ENCODE measurements around the gene KCNMA1.
"Not testable (repeated sequence)": the region's sequence is repeated elsewhere in the genome, so short reads cannot be mapped to it uniquely, and the experiment has no call there.

Gene KCNMA1

DNA sequence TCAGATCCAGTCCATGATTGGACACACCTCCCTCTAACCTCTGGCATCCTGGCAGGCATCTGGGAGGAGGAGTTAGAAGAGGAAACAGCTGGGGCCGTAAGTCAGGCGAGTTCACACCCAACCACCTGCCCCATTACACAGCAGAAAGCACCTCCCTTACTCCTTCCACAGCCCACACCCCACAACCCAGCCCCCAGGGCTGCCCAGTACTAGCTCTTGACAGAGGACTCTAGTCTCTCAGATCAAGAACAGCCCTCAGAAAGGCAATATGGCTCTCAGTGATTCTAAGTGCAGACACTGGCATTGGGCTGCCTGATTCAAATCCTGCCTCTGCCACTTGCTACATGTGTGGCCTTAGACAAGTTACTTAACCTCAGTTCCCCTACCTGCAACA, 34.1 kb downstream of the KCNMA1 start:
- DNase-seq = peak; percentile 20 to 70 (median 49)

DNA sequence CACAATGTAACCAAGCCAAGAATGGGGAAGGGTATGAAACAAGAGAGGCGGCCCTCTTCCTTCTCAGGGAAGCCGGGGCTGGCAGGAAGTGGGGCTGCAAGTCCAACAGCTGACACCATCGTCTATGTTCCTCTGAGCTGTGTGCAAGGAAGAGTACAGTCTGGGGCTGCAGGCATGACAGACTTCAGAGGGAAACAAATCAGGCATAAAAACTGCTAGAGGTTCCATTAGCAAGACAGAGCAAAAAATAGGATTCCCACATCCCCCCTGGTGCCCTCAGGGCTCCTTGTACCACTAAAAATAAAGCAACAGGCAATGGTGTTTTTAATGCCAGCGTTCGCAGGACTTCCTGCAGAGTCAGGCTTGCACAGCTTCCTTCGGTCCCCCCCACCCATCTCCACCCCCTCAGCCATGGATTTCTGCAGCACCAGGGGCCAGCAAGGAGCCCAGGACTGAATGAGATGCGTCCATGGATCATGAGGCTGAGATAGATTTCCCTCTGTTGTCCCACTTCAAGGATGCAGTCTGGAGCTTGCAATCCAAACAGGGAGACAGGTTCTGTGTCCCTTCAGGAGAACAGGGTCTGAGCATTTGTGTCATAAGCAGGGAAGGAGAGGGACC, 34.6 kb downstream of the KCNMA1 start:
- DNase-seq = peak; percentile 19 to 71 (median 56)

DNA sequence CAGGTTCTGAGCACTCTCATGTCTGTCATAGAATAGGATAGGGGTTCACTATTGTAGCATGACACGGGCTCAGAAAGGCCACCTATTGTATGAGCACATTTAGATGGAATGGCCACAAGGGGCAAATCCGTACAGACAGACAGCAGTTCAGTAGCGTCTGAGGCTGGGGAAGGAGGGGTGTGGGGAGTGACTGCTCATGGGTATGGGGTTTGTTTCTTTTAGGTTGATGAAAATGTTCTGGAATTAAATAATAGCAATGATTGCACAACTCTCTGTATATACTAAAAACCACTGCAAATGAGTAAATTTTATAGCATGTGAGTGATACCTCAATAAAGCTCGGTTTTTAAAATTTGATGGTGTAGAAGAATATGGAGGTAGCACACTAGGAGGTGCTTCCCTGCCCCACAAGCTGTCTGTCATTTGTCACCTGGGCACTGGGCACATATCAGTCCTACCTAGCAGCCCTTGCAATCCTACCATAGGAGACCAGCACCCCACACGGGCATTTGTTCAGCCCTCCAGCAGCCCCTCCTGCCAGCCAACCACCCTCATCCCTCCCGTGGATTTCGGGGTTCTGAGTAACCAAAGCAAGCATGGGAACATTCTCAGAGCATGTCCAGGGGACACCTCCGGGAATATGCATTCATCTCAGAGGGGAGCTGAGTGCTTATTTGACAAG, 35.2 kb downstream of the KCNMA1 start:
- no peak for DNase-seq

DNA sequence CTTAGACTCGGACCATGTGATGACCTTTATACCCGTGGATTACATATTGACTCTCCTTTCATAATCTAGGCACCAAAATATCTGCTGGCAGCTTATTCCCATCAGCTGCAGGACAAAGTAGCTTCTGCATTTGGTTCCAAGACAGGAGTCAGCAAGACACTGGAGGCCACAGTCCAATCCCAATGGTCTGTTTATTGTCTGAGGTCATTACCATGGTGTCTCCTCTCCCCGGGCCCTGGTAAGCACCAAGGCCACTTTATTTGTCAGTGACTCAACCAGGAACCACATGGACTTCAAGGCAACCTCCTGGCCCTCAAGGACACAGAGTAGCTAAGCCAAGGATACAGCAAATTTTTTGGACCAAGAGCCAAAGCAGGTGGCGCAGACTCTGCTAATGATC, 36.1 kb downstream of the KCNMA1 start:
- DNase-seq = peak in 3 of 4 experiments; percentile 30 to 46 (median 31)

DNA sequence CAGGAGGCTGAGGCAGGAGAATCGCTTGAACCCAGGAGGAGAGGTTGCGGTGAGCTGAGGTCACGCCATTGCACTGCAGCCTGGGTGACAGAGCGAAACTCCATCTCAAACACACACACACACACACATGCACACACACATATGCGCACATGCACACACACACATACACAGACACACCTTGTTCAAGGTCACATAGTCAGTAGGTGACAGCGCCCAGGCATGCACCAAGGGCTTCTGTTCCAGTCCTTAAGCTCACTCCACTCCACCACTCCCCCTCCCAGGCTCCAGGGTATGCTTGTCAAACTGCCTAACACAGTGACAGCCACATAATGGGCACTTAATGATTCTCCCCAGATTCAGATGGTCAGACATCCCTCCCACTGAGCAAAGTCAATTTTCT, 37.0 kb downstream of the KCNMA1 start:
- DNase-seq = no peak

DNA sequence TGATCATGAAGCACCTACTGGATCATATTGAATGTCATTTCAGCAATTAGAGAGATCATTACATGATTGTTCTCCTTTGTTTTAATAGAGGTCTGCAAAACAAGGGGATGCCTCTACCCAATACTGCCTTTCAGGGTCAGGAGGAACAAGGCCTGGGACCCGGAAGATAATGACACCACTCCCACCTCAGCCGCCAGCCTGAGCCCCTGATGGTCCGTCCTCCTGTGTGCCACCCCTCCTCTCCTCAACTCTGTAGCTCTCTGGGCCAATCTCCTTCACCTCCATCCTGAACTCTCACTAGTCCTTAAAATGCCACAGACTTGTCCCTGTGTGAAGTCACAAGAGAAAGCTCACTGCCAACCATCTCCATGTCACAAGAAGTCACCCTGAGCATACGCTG, 38.0 kb downstream of the KCNMA1 start:
- DNase-seq = no peak

DNA sequence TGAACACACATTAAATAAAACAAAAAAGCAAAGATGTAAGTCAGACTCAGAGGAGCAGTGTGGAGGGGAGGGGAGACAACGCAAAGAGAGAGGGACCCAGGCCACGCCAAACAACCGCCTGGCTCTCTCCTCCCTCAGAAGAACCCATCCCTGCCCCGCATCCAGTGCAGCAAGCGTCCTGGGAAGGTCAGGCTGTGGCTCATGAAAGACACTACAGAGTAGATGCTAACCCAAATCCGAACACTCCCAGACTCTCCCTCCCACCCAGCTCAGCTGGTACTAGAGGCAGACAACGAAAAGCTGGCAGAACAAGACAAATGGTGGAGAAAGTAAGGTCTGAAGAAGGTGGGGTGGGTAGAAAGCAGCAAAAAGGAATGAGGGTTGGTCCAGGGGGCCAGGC, 39.0 kb downstream of the KCNMA1 start:
- DNase-seq = no peak

DNA sequence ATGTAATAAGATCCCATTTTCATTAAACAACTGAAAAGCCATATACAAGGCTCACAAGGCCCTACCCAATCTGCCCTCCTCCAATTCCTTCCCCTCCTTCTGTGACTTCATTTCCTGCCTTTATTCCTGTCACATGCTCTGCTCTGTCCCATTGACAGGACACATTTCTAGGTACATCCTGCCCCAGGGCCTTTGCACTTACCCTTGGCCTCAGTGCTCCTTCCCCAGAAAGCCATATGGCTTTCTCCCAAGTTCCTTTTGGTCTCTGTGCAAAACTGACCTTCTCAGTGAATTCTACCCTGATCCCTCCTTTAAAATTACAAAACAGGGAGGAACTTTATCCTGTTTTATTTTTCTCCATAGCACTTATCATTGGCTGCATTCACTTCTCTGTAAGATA, 40.0 kb downstream of the KCNMA1 start:
- DNase-seq = no peak

DNA sequence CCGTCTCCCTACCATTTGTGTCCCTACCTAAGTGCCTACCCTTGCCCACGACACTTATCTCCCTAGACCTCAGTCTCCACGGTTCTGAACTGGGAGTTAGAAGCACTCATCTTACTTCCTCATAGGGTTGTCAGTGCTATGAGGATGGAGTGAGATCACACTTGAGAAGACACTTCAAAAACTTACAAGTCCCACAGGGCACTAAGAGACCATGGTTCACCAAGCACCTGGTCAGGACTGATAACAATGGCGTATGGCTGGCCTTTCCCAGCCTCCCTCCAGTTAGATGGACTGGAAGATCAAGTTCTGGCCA, 43.2 kb downstream of the KCNMA1 start:
- peak in 2 of 4 experiments; percentile 37 to 57 for DNase-seq

DNA sequence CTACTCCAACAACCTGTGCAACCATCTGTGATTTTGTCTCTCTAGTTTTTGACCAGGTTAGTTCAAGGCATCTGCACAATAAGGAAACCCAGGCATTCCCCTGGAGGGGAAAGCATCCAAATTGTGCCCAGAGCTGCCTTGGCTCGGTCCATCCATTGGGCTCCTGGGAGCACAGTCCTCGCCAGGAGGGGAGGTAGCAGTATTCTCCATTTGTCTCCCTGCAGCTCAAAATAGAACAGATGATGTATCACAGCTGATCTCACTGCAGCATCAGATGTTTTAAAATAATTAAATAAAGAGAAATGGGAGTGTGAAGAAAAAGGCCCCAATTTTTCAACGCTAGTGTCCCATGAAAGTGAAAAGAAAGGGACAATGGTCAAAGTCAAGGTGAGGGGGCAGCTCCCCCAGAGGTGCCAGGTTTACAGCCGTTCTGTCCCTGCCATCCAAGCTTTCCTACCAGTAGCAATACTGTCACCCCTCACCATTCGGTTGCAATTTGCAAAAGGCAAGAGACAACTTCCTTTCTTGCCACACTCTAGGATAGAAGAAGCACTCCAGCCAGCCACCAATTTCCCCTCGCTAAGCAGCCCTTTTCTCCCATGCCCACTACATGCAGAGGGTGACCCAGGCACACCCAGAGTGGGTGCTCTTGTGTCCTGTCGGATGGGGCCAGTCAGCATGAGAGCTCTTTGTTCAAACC, 43.7 kb downstream of the KCNMA1 start:
- DNase-seq = peak in 3 of 4 experiments; percentile 37 to 68 (median 62)

DNA sequence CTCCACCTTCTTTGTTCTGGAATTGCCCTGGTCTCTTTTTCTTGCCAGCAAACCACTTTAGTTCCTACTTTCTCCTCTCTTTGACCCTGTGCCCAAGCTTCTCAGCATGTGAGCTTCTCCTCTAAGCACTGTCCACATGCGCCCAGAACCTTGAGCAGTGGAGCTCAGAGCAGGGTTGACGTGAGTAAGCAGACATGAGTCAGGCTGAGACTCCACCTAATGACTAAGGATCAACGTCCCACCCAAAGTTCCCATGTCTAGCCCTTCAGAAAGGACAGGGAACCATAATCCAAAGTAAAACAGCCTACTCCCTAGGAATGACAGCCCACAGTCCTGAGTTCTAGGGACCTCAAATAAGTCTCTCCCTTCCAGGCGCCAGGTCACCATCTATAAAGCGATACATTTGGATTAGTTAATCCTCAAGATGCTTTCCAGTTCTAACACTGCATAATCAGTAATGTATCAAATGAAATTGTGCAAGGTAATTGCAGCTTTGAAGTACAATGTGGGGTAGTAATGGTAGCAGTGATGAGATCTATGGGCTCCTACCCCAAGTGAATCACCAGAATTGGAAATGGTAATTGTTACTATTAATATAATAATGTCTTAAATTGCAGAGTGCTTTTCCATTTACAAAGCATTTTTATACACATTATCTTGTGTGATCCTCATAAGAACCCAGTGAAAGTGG, 44.5 kb downstream of the KCNMA1 start:
- DNase-seq = peak; percentile 19 to 81 (median 70)

DNA sequence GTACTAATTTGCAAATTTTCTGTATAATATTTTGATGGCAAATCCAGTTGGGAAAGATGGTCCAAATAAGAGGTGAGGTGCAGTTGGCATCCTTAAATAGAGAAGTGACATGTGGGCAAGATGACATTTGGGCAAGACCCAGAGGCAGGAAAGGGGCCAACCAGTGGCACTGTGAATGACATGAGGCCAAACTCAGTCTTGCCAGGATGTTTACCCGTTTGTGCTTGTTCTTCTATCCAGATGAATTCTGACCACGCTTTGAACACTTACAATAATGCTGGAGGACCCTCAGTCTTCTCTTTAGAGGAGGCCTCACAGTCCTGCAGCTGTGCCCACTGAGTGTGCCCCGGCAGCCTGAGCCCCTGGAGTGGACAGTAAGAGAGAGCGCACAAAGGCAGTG, 45.1 kb downstream of the KCNMA1 start:
- no peak for DNase-seq

DNA sequence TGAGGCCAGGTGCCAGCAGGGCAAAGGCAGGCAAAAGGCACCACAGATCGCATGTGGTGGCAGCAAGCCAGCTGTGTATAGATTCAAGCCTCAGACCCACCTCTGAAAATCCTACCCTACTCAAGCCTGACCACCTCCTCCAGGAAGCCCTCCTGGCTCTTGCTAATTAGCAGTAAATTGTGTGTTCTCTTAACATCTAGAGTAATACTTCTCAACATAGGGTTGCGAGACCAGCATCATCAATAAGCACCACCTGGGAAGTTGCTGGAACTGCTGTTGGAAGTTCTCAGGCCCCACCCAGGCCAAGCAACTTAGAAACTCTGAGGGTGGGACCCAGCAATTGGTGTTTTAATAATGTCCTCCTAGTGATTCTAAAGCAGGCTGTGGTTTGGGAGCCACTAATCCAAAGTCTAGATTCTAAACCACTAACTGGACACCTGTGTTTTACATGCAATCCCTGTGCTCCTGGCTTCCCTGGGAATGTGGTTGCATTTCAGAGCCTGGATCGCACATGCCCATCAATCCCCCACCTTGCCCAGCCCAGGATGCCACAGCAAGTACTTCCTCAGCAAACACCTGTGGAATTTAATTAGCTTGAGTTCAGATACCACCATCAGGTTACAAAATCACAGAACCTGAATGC, 46.2 kb downstream of the KCNMA1 start:
- no peak for DNase-seq

DNA sequence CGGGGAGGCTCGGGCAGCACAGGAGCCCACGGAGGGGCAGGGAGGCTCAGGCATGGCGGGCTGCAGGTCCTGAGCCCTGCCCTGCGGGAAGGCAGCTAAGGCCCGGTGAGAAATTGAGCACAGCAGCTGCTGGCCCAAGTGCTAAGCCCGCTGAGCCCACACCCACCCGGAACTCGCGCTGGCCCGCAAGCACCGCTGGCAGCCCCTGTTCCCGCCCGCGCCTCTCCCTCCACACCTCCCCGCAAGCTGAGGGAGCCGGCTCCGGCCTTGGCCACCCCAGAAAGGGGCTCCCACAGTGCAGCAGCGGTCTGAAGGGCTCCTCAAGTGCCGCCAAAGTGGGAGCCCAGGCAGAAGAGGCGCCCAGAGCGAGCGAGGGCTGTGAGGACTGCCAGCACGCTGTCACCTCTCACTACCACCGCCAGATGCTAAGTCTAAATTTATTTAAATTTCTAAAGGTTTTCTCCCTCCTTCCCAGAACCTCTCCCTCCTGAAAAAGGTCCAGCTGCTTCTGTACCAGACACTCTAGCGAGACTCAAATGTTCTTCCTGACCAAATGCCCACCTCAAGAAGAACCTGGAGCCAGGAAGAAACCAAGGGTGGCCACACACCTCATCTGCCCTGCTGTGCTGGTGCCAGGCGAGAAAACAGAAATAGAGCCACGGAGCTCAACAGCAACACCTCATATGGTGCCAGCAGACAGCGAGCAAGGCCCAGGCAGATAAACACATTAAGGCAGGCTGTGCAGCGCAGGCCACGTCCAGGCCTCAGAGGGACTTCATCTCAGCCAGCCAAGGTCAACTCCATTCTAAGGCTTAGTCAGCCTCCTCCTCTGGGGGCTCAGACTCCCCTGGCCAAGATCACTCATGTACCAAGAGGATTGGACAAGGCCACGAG, 47.0 kb downstream of the KCNMA1 start:
- no peak for DNase-seq

DNA sequence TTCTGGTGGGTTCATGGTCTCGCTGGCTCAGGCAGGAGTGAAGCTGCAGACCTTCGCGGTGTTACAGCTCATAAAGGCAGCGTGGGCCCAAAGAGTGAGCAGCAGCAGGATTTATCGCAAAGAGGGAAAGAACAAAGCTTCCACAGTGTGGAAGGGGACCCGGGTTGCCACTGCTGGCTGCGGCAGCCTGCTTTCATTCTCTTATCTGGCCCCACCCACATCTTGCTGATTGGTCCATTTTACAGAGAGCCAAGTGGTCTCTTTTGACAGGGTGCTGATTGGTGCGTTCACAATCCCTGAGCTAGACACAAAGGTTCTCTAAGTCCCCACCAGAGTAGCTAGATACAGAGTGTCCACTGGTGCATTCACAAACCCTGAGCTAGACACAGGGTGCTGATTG, 47.9 kb downstream of the KCNMA1 start:
- not testable (repeated sequence) for DNase-seq

DNA sequence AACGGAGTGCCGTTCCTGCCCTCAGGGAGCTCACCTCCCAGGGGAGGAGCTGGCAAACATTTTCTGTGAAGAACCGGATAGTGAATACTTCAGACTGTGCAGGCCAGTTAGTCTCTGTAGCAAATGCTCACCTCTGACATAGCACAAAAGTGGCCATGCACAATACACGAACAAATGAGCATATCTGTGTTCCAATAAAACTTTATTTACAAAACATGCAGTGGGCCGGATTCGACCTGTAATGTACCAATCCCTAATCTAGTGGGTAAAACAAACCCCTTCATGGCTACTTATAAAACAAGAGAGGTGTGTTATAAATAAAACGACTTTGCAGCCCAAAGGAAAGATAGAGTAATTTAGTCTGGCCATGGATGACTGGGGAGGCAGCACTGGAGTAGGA, 48.7 kb downstream of the KCNMA1 start:
- no peak for DNase-seq

DNA sequence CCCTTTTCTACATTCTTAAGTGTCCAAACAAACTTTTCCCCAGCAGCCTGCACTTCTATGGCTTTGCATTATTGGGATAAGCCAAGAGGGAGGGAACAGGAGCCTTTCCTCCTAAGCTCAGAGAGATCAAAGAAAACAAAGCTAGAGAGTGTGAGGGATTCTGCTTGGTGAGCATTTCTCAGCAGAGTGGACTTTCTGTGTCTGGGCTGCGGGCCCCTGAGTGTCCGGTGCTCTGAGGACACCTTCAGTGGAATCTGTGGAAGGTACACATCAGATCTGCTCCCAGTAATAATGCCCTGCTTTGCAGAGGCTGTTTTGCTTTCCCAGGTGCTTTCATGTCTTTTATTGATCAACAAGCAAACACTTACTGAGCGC, 50.2 kb downstream of the KCNMA1 start:
- DNase-seq = no peak

DNA sequence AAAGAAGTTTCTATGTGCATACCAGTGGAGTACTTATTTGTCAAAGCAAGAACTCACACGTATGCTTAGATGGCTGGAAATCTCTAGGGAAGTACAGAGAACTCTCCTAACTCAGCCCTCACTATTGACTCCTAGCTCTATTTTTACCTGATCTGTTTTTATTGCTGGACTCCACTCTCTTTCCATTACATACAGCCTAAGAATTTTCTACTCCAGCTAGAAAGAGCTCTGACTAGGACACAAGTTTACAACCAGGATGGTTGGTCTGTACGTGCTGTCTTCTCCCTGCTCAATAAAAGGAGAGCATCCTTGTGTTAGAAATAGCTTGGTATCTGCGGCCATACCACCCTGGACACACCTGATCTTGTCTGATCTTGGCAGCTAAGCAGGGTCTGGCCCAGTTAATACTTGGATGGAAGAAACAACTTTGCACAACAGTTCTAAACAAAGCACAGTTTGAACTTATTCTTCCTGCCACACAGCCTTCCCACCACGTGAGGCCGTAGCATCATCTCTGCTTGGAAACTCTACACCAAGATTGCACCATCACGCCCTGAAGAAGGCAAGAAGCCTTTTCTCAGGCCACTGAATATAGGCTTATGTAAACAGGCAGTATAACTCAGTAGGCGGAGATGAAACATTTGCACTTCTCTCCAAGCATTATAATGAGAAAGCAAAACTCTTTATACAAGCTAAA, 50.7 kb downstream of the KCNMA1 start:
- DNase-seq = peak; percentile 65 to 89 (median 80)

DNA sequence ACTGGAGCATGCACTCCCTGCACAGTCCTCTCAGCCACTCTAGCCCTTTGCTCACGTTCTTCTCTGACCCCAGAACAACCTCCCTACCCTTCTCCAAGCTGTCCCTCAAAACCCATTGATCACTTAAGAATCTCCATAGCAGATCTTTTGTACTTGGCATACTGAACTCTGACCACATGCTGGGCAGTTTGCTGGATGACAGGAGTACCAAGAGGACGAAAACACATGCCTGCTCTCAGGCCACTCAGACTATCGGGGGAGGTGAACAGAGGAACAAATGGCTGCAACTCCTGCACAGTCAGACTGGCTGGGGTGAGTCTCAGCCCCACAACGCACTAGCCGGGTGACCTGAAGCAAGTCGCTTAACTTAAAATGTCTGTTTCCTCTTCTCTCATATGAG, 52.7 kb downstream of the KCNMA1 start:
- no peak for DNase-seq

DNA sequence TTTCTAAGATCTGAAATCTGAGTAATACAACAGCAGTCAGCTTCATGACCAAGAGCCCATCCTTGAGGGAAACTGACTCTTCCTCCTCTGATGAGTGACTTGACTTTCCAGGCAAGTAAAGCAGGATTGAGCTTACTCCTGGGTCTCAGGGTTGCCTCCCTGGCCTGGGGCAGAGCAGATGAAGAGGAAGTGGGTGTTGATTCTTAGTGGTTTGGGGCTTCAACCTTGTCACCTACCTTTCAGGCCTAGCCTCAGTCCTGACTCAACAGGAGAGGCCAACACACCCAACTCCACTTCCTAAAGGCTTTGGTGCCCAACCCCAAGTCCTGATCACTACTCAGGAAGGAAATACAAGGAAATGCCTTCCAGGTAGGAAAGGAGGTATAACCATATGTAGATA, 54.1 kb downstream of the KCNMA1 start:
- DNase-seq = no peak

DNA sequence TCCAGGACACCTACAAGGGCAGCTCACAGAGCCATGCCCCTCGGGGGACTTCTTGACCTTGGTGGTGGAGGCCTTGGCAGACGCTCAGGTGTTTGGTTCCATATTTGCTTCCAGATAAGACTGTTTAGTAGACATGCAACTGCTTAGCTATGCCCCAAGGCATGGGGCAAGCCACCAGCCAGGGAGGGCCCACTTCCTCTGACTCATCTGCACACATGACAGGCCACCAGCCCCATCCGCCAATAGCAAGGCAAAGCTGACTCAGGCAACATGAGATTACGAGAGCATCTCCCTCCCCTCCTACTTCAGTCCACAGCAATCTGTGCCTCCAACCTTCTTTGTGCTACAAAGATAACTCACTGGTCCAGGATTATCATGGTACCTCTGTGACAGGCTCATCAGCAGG, 54.9 kb downstream of the KCNMA1 start:
- peak; percentile 64 to 89 (median 83) for DNase-seq

All from suppressor macrophage (primary cell).